GM12891 (cell line): ENCODE measurements around the gene B4GALT1.

Experiments used
- PAX5 ChIP-seq: IDR thresholded peaks from 2 replicates; pipeline ENCODE4 v1.6.1; 2011; ENCODE audit warnings: low read length, moderate library complexity, mild to moderate bottlenecking; ENCODE audit not compliant: insufficient read depth, severe bottlenecking
- POLR2A ChIP-seq: IDR thresholded peaks from 2 replicates; pipeline ENCODE4 v1.6.1; 2011; ENCODE audit warnings: low read depth, low read length, control low read depth
- POLR2AphosphoS5 ChIP-seq: IDR thresholded peaks from 2 replicates; pipeline ENCODE4 v1.6.1; 2011; ENCODE audit warnings: low read depth, low read length, control low read depth
- POU2F2 ChIP-seq: IDR thresholded peaks from 2 replicates; pipeline ENCODE4 v1.6.1; 2011; ENCODE audit warnings: low read depth, mild to moderate bottlenecking, control low read depth, low read length, moderate library complexity
- SPI1 ChIP-seq: IDR thresholded peaks from 2 replicates; pipeline ENCODE4 v1.6.1; 2011; ENCODE audit warnings: low read depth, low read length, control low read depth
- TAF1 ChIP-seq: IDR thresholded peaks from 2 replicates; pipeline ENCODE4 v1.6.1; 2011; ENCODE audit warnings: low read depth, low read length, control low read depth

- TF ChIP-seq POLR2AphosphoS5, result no peak
- no peak for TF ChIP-seq TAF1
- TF ChIP-seq SPI1, result no peak
- TF ChIP-seq POLR2A, result no peak
- TF ChIP-seq PAX5, result no peak
- no peak for TF ChIP-seq POU2F2
Measured at GRCh38 chr9:33180526-33181184, 13.5 kb upstream of the B4GALT1 start.
